Activated CD8-positive, alpha-beta T cell treated with anti-CD3 and anti-CD28 coated beads for 36 hours (primary cell): Measurements from ENCODE around the gene MCF2L2. TPM values are rescaled to one million over a fixed set of nuclear protein-coding genes. Genes with fewer than 3 reads are reported as not detected.

Source experiments
- ATAC-seq: fragments of 200-7000 bp; cut with Tn5 transposase; one replicate; pipeline ENCODE4 v1.10.0; 2021; ENCODE audit warnings: mild to moderate bottlenecking, moderate library complexity
- CTCF ChIA-PET: fragments of 350-600 bp; sonication (Branson Sonifier 250); formaldehyde crosslinking; loops from one replicate; lab custom pipeline; 2021; ENCODE audit warnings: antibody characterized with exemption; lab: Charles Lee
- POLR2A ChIA-PET: fragments of 350-600 bp; sonication (Branson Sonifier 250); formaldehyde crosslinking; loops from one replicate; lab custom pipeline; 2021; ENCODE audit warnings: antibody characterized with exemption; lab: Charles Lee
- DNase-seq: peaks from one replicate; pipeline ENCODE4 v3.0.0-alpha.2; 2020
- H3K27ac Mint-ChIP-seq: one replicate; pipeline ENCODE4 v1.8.0; 2021; ENCODE audit warnings: mild to moderate bottlenecking, mixed read lengths
- H3K27me3 Mint-ChIP-seq: one replicate; pipeline ENCODE4 v1.8.0; 2021; ENCODE audit warnings: mixed read lengths
- H3K36me3 Mint-ChIP-seq: one replicate; pipeline ENCODE4 v1.8.0; 2021; ENCODE audit warnings: low read depth, mixed read lengths
- H3K4me1 Mint-ChIP-seq: one replicate; pipeline ENCODE4 v1.8.0; 2021; ENCODE audit warnings: low read depth, mixed read lengths
- H3K4me3 Mint-ChIP-seq: one replicate; pipeline ENCODE4 v1.8.0; 2021; ENCODE audit warnings: mild to moderate bottlenecking, moderate library complexity, mixed read lengths
- H3K9me3 Mint-ChIP-seq: one replicate; pipeline ENCODE4 v1.8.0; 2021; ENCODE audit warnings: mixed read lengths
- intact Hi-C: fragments of 100-400 bp; cut with micrococcal nuclease; formaldehyde crosslinking; loops from one replicate; pipeline ENCODE4 v1.10.0; 2022
- total RNA-seq, 2 experiments: library from RNA; stranded (reverse); gene quantifications; one replicate each; pipeline ENCODE4 v1.2.3, GENCODE V29; 2021
- TF ChIP-seq, protein P1 (sequence below): fragments of 200-600 bp; IDR thresholded peaks from one replicate; pipeline ENCODE4 v1.8.0; 2022; ENCODE audit warnings: antibody characterized with exemption, mild to moderate bottlenecking

The MCF2L2 gene
- total RNA-seq, 2 experiments from 2014 or later, result 3.5 to 3.7 TPM

DNA sequence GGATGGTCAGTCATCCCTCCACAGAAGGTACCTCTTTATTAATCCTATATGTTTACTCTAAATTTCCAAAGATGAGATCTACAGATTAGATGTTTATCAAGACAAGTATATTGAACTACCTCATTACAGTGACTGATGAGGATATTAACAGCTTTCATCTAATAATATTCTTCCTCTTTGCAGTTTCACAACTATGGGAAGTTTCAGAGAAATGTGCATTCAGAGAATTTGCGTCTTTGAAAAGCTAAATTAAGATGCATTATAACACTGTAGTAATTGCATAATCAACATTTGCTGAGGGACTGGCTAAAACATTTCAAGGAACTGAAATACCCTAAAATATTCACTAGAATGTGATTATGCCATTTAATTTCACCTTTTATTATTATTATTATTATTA, 46.7 kb downstream of the MCF2L2 start:
- Mint-ChIP-seq H3K4me1 (peaks cover 30% of the 10 kb centered on the region), H3K36me3 (peaks cover 3% of the 10 kb centered on the region), H3K27me3 (no peaks in the 10 kb centered on the region), H3K27ac (no peak overlapping the region), H3K9me3 (no peaks in the 10 kb centered on the region), H3K4me3 (no peak overlapping the region)
- TF ChIP-seq, protein P1, sequence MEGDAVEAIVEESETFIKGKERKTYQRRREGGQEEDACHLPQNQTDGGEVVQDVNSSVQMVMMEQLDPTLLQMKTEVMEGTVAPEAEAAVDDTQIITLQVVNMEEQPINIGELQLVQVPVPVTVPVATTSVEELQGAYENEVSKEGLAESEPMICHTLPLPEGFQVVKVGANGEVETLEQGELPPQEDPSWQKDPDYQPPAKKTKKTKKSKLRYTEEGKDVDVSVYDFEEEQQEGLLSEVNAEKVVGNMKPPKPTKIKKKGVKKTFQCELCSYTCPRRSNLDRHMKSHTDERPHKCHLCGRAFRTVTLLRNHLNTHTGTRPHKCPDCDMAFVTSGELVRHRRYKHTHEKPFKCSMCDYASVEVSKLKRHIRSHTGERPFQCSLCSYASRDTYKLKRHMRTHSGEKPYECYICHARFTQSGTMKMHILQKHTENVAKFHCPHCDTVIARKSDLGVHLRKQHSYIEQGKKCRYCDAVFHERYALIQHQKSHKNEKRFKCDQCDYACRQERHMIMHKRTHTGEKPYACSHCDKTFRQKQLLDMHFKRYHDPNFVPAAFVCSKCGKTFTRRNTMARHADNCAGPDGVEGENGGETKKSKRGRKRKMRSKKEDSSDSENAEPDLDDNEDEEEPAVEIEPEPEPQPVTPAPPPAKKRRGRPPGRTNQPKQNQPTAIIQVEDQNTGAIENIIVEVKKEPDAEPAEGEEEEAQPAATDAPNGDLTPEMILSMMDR, result no peak
- ATAC-seq (no peak), DNase-seq (no peak)
- intact Hi-C loops, result loop anchor here (1.0 kb wide), 2 partner anchors 197 to 259 kb away; no protein-coding TSS in a partner anchor
- POLR2A ChIA-PET, result interaction anchor here (1.8 kb wide), 1 partner anchor 96 kb away, joined by 6 read pairs; no protein-coding TSS in a partner anchor
- CTCF ChIA-PET, result interaction anchor here (0.5 to 9.2 kb wide), 41 partner anchors 10 to 298 kb away, joined by 3 to 277 read pairs (median 6); partner anchors contain the start of genes B3GNT5 and MCCC1

DNA sequence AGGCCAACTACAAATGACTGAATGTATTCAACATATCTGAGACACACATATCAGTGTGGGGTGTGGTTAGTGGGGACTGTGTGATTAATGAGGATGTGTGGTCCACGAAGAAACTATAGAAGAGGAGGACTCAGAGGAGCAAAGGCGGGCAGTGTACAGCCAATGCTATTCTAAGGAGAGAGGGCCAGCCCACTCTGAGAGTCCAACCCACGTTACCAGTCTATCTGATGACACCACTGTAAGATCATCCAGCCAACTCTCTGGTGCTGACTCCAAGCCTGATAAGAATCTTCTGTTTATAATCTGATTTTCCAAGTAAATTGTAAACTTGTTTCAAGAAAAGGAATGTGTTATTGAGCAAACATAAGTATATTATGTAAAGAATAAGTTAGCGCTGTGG, 47.2 kb downstream of the MCF2L2 start:
- ChIA-PET CTCF (interaction anchor here (0.7 to 9.2 kb wide), 15 partner anchors 9 to 295 kb away, joined by 3 to 277 read pairs (median 9); partner anchors contain the start of genes B3GNT5 and MCCC1), POLR2A (interaction anchor here (1.6 to 1.8 kb wide), 2 partner anchors 95 to 198 kb away, joined by 5 to 6 read pairs; no protein-coding TSS in a partner anchor)
- H3K27ac Mint-ChIP-seq, result no peak overlapping the region
- intact Hi-C loops, result no loop called here
- TF ChIP-seq, protein P1, result no peak
- DNase-seq (no peak), ATAC-seq (peak; percentile 41)
- peaks cover 3% of the 10 kb centered on the region for H3K36me3 Mint-ChIP-seq
- no peaks in the 10 kb centered on the region for H3K9me3 Mint-ChIP-seq
- no peaks in the 10 kb centered on the region for H3K27me3 Mint-ChIP-seq
- peaks cover 34% of the 10 kb centered on the region for H3K4me1 Mint-ChIP-seq
- no peak overlapping the region for H3K4me3 Mint-ChIP-seq

DNA sequence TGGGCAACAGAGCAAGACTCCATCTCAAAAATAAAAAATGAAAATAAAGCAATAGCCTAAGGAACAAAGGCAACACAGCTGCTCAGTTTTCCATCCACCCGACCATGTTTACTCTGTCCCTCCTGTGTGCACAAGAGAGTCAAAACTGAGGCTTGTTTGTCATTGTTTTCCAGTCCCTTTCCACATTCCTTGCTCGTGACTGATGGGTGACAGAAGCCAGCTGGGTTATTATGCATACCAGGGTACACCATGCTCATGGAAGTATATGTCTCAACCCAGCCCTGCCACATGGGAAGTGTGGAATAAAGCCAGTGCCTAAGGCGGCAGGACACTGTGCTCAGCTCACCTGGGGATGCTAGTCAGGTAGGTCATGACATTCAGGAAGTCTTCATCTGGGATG, 49.5 kb downstream of the MCF2L2 start:
- H3K27me3 Mint-ChIP-seq, result no peaks in the 10 kb centered on the region
- ChIA-PET POLR2A (no interaction called here), CTCF (interaction anchor here (9.2 kb wide), 2 partner anchors 193 to 256 kb away, joined by 129 to 277 read pairs; no protein-coding TSS in a partner anchor)
- intact Hi-C loops, result loop anchor here (5.0 kb wide), 1 partner anchor 112 kb away; no protein-coding TSS in a partner anchor
- DNase-seq (no peak), ATAC-seq (no peak)
- peaks cover 3% of the 10 kb centered on the region for H3K36me3 Mint-ChIP-seq
- H3K9me3 Mint-ChIP-seq, result no peaks in the 10 kb centered on the region
- H3K4me1 Mint-ChIP-seq, result peaks cover 37% of the 10 kb centered on the region
- no peak overlapping the region for H3K4me3 Mint-ChIP-seq
- TF ChIP-seq, protein P1, result no peak
- no peak overlapping the region for H3K27ac Mint-ChIP-seq

DNA sequence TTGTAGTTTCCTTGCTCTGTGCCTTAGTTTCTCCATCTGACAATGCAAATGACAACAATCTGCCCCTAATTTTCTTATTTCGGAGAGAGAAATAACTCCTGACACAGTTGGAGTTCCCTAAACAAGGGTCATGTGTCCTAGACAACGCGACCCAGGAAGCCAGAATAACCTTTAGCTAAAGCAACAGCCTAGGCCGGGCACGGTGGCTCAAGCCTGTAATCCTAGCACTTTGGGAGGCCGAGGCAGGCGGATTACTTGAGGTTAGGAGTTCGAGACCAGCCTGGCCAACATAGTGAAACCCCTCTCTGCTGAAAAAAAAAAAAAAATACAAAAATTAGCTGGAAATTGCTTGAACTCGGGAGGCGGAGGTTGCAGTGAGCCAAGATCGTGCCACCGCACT, 49.9 kb downstream of the MCF2L2 start:
- ChIA-PET CTCF (interaction anchor here (9.2 kb wide), 2 partner anchors 193 to 255 kb away, joined by 129 to 277 read pairs; no protein-coding TSS in a partner anchor), POLR2A (no interaction called here)
- DNase-seq, result no peak
- Mint-ChIP-seq H3K9me3 (no peaks in the 10 kb centered on the region), H3K36me3 (peaks cover 3% of the 10 kb centered on the region), H3K4me3 (no peak overlapping the region), H3K4me1 (peaks cover 37% of the 10 kb centered on the region), H3K27me3 (no peaks in the 10 kb centered on the region), H3K27ac (no peak overlapping the region)
- TF ChIP-seq, protein P1, result no peak
- ATAC-seq, result no peak
- intact Hi-C loops, result loop anchor here (5.0 kb wide), 1 partner anchor 111 kb away; no protein-coding TSS in a partner anchor

DNA sequence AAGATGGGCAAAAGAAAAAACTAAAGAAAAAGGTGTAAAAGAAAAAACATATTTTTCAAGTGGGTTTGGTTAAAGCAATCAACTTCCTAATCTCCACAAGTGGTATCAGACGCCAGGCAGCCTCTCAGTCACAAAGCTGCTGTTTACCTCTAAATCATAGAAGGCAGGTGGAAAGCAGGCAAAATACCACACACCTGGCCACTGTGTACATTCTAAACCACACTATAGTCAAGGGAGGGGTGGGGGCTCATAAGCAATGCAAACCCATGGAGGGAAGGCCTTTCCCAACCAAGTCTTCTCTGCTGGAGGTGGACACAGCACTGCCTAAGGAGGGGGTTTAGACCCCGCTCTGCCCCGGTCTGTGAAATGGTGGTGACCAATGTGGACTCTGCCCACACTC, 50.4 kb downstream of the MCF2L2 start:
- H3K36me3 Mint-ChIP-seq, result peaks cover 3% of the 10 kb centered on the region
- TF ChIP-seq, protein P1, result no peak
- H3K4me3 Mint-ChIP-seq, result no peak overlapping the region
- H3K27me3 Mint-ChIP-seq, result no peaks in the 10 kb centered on the region
- intact Hi-C loops, result loop anchor here (5.0 kb wide), 1 partner anchor 111 kb away; no protein-coding TSS in a partner anchor
- peak overlapping the region; percentile 10 for H3K27ac Mint-ChIP-seq
- CTCF ChIA-PET, result interaction anchor here (9.2 kb wide), 2 partner anchors 192 to 255 kb away, joined by 129 to 277 read pairs; no protein-coding TSS in a partner anchor
- H3K4me1 Mint-ChIP-seq, result peaks cover 37% of the 10 kb centered on the region
- no peaks in the 10 kb centered on the region for H3K9me3 Mint-ChIP-seq
- ATAC-seq (no peak), DNase-seq (no peak)
- POLR2A ChIA-PET, result no interaction called here
